ENCODE data around the gene SEPTIN3. TPM values are rescaled to one million over a fixed set of nuclear protein-coding genes. Genes with fewer than 3 reads are reported as not detected.

Gene SEPTIN3, protein sequence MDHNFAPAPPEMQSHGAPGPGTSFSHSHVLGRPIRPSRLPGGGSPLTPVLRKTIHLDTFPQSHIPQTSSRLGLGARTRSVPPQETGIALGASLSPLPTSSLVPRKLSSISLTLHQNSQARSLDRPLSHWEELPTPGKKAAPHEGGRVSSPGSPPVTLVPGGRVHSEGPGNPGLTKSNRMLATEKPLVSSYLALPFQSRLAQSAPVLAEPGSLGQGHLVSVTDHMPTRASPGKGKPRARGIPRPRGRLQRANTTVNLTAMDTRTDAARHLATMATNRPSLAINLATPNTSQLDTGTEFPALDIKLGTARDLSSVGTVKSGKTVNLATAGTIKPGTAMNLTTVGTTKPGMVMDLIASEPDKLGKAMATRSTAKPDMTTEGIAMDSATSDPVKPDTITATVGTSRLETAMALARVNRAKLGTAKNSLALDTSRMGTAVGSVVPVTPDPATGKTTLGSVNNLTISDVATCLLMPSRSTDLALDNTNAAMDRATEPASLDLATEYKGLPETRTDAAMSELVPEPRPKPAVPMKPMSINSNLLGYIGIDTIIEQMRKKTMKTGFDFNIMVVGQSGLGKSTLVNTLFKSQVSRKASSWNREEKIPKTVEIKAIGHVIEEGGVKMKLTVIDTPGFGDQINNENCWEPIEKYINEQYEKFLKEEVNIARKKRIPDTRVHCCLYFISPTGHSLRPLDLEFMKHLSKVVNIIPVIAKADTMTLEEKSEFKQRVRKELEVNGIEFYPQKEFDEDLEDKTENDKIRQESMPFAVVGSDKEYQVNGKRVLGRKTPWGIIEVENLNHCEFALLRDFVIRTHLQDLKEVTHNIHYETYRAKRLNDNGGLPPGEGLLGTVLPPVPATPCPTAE
- 0.36 TPM for total RNA-seq (ENCODE audit: unreplicated experiment)
- long read RNA-seq: 0 reads

DNA sequence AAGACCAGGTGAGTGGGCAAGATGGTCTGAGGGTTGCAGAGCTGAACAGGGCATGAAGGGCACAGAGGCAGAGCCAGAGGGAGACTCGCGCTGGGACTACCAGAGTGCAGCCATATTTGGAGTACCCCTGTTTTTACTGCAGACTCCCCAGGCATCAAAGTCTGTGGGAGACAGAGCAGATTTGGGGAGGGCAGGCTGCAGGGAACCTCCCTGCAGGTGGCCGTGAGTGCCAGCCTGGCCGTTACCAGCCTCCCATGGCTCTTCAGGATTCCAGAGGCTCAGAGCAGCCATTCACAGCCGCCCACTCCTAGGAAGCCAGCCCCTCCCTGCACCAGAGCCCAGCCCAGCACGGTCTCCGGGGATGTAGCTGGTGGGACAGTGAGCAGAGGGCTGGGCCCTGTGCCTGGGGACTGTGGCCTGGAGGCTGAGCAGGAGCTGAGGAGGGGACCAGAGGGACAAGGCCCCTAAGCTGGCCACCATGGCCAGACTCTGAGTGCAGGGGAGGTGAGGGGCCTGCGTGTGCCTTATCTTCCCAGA, at the start of gene SEPTIN3:
Gene SEPTIN3 (plus strand): TSS at position 334 of the 537 bp plus-strand sequence. CDS start 2,050 bp downstream, outside the sequence.
- Mint-ChIP-seq H3K9me3 (ENCODE audit: unreplicated experiment) (no peaks in the 10 kb centered on the region), H3K27ac (ENCODE audit: unreplicated experiment) (no peak within 1 kb of the TSS), H3K27me3 (ENCODE audit: unreplicated experiment) (peaks cover 15% of the 10 kb centered on the region), H3K36me3 (ENCODE audit: low read depth, unreplicated experiment) (peaks cover 3% of the 10 kb centered on the region), H3K4me1 (ENCODE audit: unreplicated experiment) (no peaks in the 10 kb centered on the region), H3K4me3 (ENCODE audit: unreplicated experiment) (no peak within 1 kb of the TSS)
- TF ChIP-seq, protein P1, sequence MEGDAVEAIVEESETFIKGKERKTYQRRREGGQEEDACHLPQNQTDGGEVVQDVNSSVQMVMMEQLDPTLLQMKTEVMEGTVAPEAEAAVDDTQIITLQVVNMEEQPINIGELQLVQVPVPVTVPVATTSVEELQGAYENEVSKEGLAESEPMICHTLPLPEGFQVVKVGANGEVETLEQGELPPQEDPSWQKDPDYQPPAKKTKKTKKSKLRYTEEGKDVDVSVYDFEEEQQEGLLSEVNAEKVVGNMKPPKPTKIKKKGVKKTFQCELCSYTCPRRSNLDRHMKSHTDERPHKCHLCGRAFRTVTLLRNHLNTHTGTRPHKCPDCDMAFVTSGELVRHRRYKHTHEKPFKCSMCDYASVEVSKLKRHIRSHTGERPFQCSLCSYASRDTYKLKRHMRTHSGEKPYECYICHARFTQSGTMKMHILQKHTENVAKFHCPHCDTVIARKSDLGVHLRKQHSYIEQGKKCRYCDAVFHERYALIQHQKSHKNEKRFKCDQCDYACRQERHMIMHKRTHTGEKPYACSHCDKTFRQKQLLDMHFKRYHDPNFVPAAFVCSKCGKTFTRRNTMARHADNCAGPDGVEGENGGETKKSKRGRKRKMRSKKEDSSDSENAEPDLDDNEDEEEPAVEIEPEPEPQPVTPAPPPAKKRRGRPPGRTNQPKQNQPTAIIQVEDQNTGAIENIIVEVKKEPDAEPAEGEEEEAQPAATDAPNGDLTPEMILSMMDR (IDR thresholded peaks at IDR 0.05; ENCODE audit: unreplicated experiment): no peak
- no peak for DNase-seq (ENCODE audit: low spot score)

DNA sequence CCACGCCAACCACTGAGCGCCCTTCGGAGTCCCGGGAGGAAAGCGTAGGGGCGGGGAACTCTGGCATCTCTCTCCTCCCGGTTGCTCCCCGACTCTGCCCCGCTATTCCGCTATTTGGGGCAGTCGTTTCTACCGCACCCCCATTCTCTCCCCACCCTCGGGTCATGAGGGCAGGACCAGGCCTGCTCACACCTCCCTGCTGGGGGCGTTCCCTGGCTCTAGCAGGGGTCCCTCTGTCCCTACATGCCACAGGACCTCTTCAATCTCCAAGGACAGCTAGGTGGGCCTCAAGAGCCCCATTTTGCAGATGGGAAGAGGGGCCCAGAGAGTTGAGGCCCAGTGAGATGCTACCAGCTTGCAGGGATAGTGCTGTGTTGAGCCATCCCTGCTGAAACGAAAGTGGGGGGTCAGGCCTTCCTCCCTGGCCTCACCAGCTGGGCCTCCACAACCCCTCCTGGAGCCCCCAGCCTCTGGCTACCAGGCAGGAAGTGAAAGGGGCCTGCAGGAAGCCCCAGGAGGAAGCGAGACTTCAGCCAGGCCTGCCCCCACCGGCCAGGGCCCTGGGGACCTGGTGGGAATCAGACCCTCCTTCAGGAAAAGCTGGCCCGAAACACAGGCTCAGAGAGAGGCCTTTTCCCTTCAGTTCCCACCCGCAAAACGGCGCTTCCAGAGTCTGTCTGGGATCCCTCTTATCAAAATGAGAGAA, 48.8 kb upstream of the SEPTIN3 start:
- H3K9me3 Mint-ChIP-seq (ENCODE audit: unreplicated experiment): no peaks in the 10 kb centered on the region
- no peaks in the 10 kb centered on the region for H3K36me3 Mint-ChIP-seq (ENCODE audit: low read depth, unreplicated experiment)
- TF ChIP-seq, protein P1 (IDR thresholded peaks at IDR 0.05; ENCODE audit: unreplicated experiment): no peak
- no peak overlapping the region for H3K4me3 Mint-ChIP-seq (ENCODE audit: unreplicated experiment)
- H3K27ac Mint-ChIP-seq (ENCODE audit: unreplicated experiment): peak overlapping the region; percentile 61
- peak; percentile 37 for DNase-seq (ENCODE audit: low spot score)
- H3K4me1 Mint-ChIP-seq (ENCODE audit: unreplicated experiment): peaks cover 32% of the 10 kb centered on the region
- H3K27me3 Mint-ChIP-seq (ENCODE audit: unreplicated experiment): peaks cover 15% of the 10 kb centered on the region

DNA sequence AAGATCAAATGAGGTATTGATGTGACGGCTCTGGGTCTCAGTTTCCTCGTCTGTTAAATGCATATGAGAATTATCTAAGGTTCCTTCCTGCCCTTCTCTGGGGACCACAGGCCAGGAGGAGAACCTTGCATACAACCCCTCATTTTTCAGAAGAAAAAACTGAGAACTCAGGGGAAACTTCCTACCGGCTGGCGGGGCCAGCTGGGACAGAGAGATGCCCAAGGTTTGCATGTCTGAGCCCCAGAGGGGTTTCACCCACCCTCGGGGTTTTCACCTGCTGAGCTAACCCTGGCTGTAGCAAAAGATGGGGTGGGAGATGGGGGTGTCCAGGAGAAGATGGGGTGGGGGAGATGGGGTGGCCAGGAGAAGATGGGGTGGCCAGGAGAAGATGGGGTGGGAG, 46.9 kb upstream of the SEPTIN3 start:
- TF ChIP-seq, protein P1 (IDR thresholded peaks at IDR 0.05; ENCODE audit: unreplicated experiment): no peak
- Mint-ChIP-seq H3K4me3 (ENCODE audit: unreplicated experiment) (no peak overlapping the region), H3K36me3 (ENCODE audit: low read depth, unreplicated experiment) (no peaks in the 10 kb centered on the region), H3K27me3 (ENCODE audit: unreplicated experiment) (peaks cover 8% of the 10 kb centered on the region), H3K9me3 (ENCODE audit: unreplicated experiment) (no peaks in the 10 kb centered on the region), H3K27ac (ENCODE audit: unreplicated experiment) (no peak overlapping the region), H3K4me1 (ENCODE audit: unreplicated experiment) (peaks cover 18% of the 10 kb centered on the region)
- DNase-seq (ENCODE audit: low spot score): no peak

DNA sequence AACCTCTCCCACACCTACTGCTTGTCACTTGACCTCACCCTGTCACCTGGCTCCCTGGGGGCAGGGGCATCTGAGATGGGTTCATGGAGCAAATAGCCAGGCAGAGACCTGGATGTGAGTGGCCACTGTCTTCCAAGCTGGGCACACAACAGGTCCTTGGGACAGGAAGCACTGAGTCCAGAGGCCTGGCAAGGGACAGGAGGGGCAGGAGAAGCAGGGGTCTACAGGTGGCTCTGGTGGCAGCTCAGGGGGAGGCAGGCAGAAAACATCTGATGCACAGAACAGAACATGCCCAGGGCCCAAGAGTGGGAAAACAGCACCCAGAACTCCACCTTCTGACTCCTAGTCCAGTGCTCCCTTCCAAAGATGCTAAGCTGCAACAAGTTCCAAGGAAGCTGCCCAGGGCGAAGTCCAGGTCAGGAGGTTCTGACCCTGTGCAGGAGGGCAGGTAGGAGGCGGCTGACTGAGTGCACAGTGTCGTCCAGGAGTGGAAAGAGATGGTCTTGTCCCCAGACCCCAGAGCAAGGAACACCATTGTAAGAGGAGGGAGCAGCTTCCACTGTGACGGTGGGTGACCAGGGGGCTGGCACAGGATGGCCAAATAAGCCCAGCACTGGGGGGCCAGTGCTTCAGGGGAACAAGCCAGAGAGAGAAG, 46.2 kb upstream of the SEPTIN3 start:
- Mint-ChIP-seq H3K27ac (ENCODE audit: unreplicated experiment) (no peak overlapping the region), H3K36me3 (ENCODE audit: low read depth, unreplicated experiment) (no peaks in the 10 kb centered on the region), H3K27me3 (ENCODE audit: unreplicated experiment) (peaks cover 11% of the 10 kb centered on the region), H3K4me1 (ENCODE audit: unreplicated experiment) (peaks cover 14% of the 10 kb centered on the region), H3K9me3 (ENCODE audit: unreplicated experiment) (no peaks in the 10 kb centered on the region), H3K4me3 (ENCODE audit: unreplicated experiment) (no peak overlapping the region)
- TF ChIP-seq, protein P1 (IDR thresholded peaks at IDR 0.05; ENCODE audit: unreplicated experiment): no peak
- no peak for DNase-seq (ENCODE audit: low spot score)

All from endothelial cell (in vitro differentiated cells).